GM12801 (cell line): Measurements from ENCODE around the gene LMBRD2.

Experiments
- CTCF ChIP-seq: IDR thresholded peaks from one replicate; pipeline ENCODE4 v1.5.1; 2011; ENCODE audit warnings: control low read depth; ENCODE audit not compliant: insufficient read length; ENCODE audit errors: extremely low read depth

The LMBRD2 gene

GRCh38 chr5:36089989-36090388 lies 61.7 kb downstream of the LMBRD2 start:
- no peak for TF ChIP-seq CTCF

GRCh38 chr5:36079200-36079781 lies 72.4 kb downstream of the LMBRD2 start:
- no peak for TF ChIP-seq CTCF

GRCh38 chr5:36078430-36078829 lies 73.3 kb downstream of the LMBRD2 start:
- TF ChIP-seq CTCF, result no peak

GRCh38 chr5:36073595-36074216 lies 78.0 kb downstream of the LMBRD2 start:
- TF ChIP-seq CTCF, result no peak

GRCh38 chr5:36070687-36071571 lies 80.8 kb downstream of the LMBRD2 start:
- TF ChIP-seq CTCF, result no peak

GRCh38 chr5:36068751-36069281 lies 82.9 kb downstream of the LMBRD2 start:
- TF ChIP-seq CTCF, result no peak

GRCh38 chr5:36066540-36067210 lies 85.0 kb downstream of the LMBRD2 start, which contains the start of gene UGT3A2:
Gene UGT3A2 (minus strand): TSS chr5:36066882. CDS start chr5:36066789, 93 bp downstream.
- no peak for TF ChIP-seq CTCF
